HCT116 (cell line): ENCODE measurements around the gene RALB. TPM values are rescaled to one million over a fixed set of nuclear protein-coding genes. Genes with fewer than 3 reads are reported as not detected.

Source experiments
- ATAC-seq: fragments of 200-7000 bp; cut with Tn5 transposase; 2 replicates; pipeline ENCODE4 v1.9.1; 2020; ENCODE audit warnings: mild to moderate bottlenecking, moderate library complexity
- BruUV-seq: library from RNA; stranded (reverse); fragments of 400-500 nt; replicated peaks from 2 replicates; lab custom pipeline; 2021; lab: Mats Ljungman, UMichigan
- CTCF ChIA-PET: fragments of 300-600 bp; sonication (Branson Sonifier 250); formaldehyde crosslinking; loops from one replicate; lab custom pipeline; 2021; ENCODE audit warnings: antibody characterized with exemption; lab: Charles Lee
- POLR2A ChIA-PET: fragments of 300-600, 350-600 bp; sonication (Branson Sonifier 250); formaldehyde crosslinking; loops from one replicate; lab custom pipeline; 2021; ENCODE audit warnings: antibody characterized with exemption; lab: Charles Lee
- RAD21 ChIA-PET, 2 experiments: fragments of 300-600 bp; sonication (Branson Sonifier 250); formaldehyde crosslinking; loops; one replicate each; lab custom pipeline; 2023; ENCODE audit warnings: low total read pairs in 2 of 2; ENCODE audit not compliant: uncharacterized antibody in 2 of 2, unreplicated experiment in 2 of 2, low non-redundant PET in 1 of 2; lab: Charles Lee
- DNase-seq: peaks from one replicate; pipeline ENCODE4 v3.0.0-alpha.2; 2010; ENCODE audit warnings: low read depth, low spot score
- H2AFZ ChIP-seq: fragments of 200-600 bp; shearing (Covaris generic), sonication (generic); 2 replicates; pipeline ENCODE4 v1.6.1; 2017; ENCODE audit warnings: low read depth, mixed run types, mixed read lengths, antibody characterized with exemption, low read length; ENCODE audit not compliant: poor library complexity, severe bottlenecking
- H3K27ac ChIP-seq: 2 replicates; pipeline ENCODE4 v1.5.1; 2012; ENCODE audit warnings: low read depth, low read length
- H3K27me3 ChIP-seq: fragments of 200-600 bp; sonication (generic); 2 replicates; pipeline ENCODE4 v1.6.1; 2016; ENCODE audit warnings: mixed run types, low read length, mixed read lengths; ENCODE audit not compliant: insufficient read depth
- H3K36me3 ChIP-seq, 2 experiments: fragments of 200-500 bp in 1 of 2; fragments of 200-600 bp in 1 of 2; sonication (Bioruptor generic) in 1 of 2; sonication (generic) in 1 of 2; 2 replicates each; pipeline versions ENCODE4 v1.5.1 to v1.6.1; 2014 to 2016; ENCODE audit warnings: low read length in 2 of 2, inconsistent platforms in 1 of 2, mixed read lengths in 1 of 2, mixed run types in 1 of 2; ENCODE audit not compliant: insufficient read depth in 2 of 2, control insufficient read depth in 1 of 2
- H3K4me1 ChIP-seq, 2 experiments: fragments of 200-600 bp in 1 of 2; sonication (generic) in 1 of 2; 2 replicates each; pipeline versions ENCODE4 v1.5.1 to v1.6.1; 2012 to 2017; ENCODE audit warnings: low read length in 2 of 2, inconsistent platforms in 1 of 2, mild to moderate bottlenecking in 1 of 2, mixed read lengths in 1 of 2, mixed run types in 1 of 2, moderate library complexity in 1 of 2; ENCODE audit not compliant: insufficient read depth in 2 of 2, control insufficient read depth in 1 of 2
- H3K4me2 ChIP-seq: fragments of 200-600 bp; sonication (generic); 2 replicates; pipeline ENCODE4 v1.6.1; 2017; ENCODE audit warnings: mixed run types, low read length, mixed read lengths
- H3K4me3 ChIP-seq, 2 experiments: fragments of 200-600 bp in 1 of 2; sonication (generic) in 1 of 2; replicated peaks in 1 of 2; 2 replicates each; pipeline ENCODE4 v1.5.1; 2011 to 2016; ENCODE audit warnings: low read length in 2 of 2, control low read depth in 1 of 2, low read depth in 1 of 2, mild to moderate bottlenecking in 1 of 2, mixed read lengths in 1 of 2, mixed run types in 1 of 2
- H3K79me2 ChIP-seq: fragments of 200-600 bp; sonication (generic); 2 replicates; pipeline ENCODE4 v1.6.1; 2017; ENCODE audit warnings: mild to moderate bottlenecking, mixed run types, low read length, moderate library complexity, mixed read lengths; ENCODE audit not compliant: insufficient read depth
- H3K9ac ChIP-seq: fragments of 200-600 bp; sonication (generic); 2 replicates; pipeline ENCODE4 v1.6.1; 2016; ENCODE audit warnings: low read length, mixed read lengths
- H3K9me2 ChIP-seq: fragments of 200-600 bp; sonication (generic), shearing (Covaris generic); 2 replicates; pipeline ENCODE4 v1.6.1; 2017; ENCODE audit warnings: mixed run types, mild to moderate bottlenecking, moderate library complexity; ENCODE audit not compliant: insufficient read depth
- H3K9me3 ChIP-seq, 2 experiments: fragments of 200-500 bp in 1 of 2; fragments of 200-600 bp in 1 of 2; sonication (Bioruptor generic) in 1 of 2; sonication (generic) in 1 of 2; 2 replicates each; pipeline ENCODE4 v1.6.1; 2014 to 2017; ENCODE audit warnings: low read length in 2 of 2, mixed read lengths in 2 of 2, inconsistent platforms in 1 of 2, low read depth in 1 of 2, mild to moderate bottlenecking in 1 of 2, mixed run types in 1 of 2, moderate library complexity in 1 of 2; ENCODE audit not compliant: control insufficient read depth in 1 of 2, insufficient read depth in 1 of 2
- H4K20me1 ChIP-seq: fragments of 200-600 bp; sonication (generic), shearing (Covaris generic); 2 replicates; pipeline ENCODE4 v1.6.1; 2017; ENCODE audit warnings: mixed run types, mild to moderate bottlenecking, moderate library complexity; ENCODE audit not compliant: insufficient read depth
- CBX3 ChIP-seq: IDR thresholded peaks from 2 replicates; pipeline ENCODE4 v1.6.1; 2012; ENCODE audit warnings: low read depth
- CEBPB ChIP-seq: IDR thresholded peaks from 2 replicates; pipeline ENCODE4 v1.6.1; 2012; ENCODE audit warnings: low read depth
- ELF1 ChIP-seq: IDR thresholded peaks from 2 replicates; pipeline ENCODE4 v1.6.1; 2012; ENCODE audit warnings: low read depth, borderline replicate concordance
- FOSL1 ChIP-seq: IDR thresholded peaks from 2 replicates; pipeline ENCODE4 v1.6.1; 2012; ENCODE audit warnings: low read depth
- JUND ChIP-seq: IDR thresholded peaks from 2 replicates; pipeline ENCODE4 v1.6.1; 2012
- POLR2AphosphoS5 ChIP-seq: IDR thresholded peaks from 2 replicates; pipeline ENCODE4 v1.6.1; 2011; ENCODE audit warnings: mild to moderate bottlenecking, low read depth, low read length, moderate library complexity
- RAD21 ChIP-seq: IDR thresholded peaks from 2 replicates; pipeline ENCODE4 v1.6.1; 2012; ENCODE audit warnings: low read depth, mild to moderate bottlenecking
- SIN3A ChIP-seq: IDR thresholded peaks from 2 replicates; pipeline ENCODE4 v1.6.1; 2012; ENCODE audit warnings: low read depth
- TCF7L2 ChIP-seq: IDR thresholded peaks from 2 replicates; pipeline ENCODE4 v1.7.0; 2011; ENCODE audit warnings: borderline replicate concordance, inconsistent platforms; ENCODE audit not compliant: insufficient read depth, insufficient read length; ENCODE audit errors: extremely low read depth
- ZFX ChIP-seq: fragments of 450-650 bp; IDR thresholded peaks from 2 replicates; pipeline ENCODE4 v1.6.1; 2017
- intact Hi-C: fragments of 100-400 bp; cut with micrococcal nuclease; formaldehyde crosslinking; loops from 2 replicates; pipeline ENCODE4 v1.10.0; 2022
- total RNA-seq: library from RNA; stranded (reverse); gene quantifications from one replicate; pipeline ENCODE4 v1.2.1, GENCODE V29; 2021; ENCODE audit not compliant: unreplicated experiment
- TF ChIP-seq, protein P1 (sequence below): IDR thresholded peaks from 2 replicates; pipeline ENCODE4 v1.6.1; 2011; ENCODE audit warnings: mild to moderate bottlenecking, low read length, moderate library complexity; ENCODE audit not compliant: insufficient replicate concordance; ENCODE audit errors: extremely low read depth
- TF ChIP-seq, protein P2 (sequence below): IDR thresholded peaks from 2 replicates; pipeline ENCODE4 v1.6.1; 2012; ENCODE audit warnings: low read depth
- TF ChIP-seq, protein P3 (sequence below), 3 experiments: fragments of 200-600 bp in 1 of 3; sonication (generic) in 1 of 3; IDR thresholded peaks in 2 of 3; conservative IDR thresholded peaks in 1 of 3; 2 replicates each; pipeline ENCODE4 v1.5.1; 2012 to 2017; ENCODE audit warnings: low read depth in 2 of 3, low read length in 2 of 3, antibody characterized with exemption in 1 of 3, borderline replicate concordance in 1 of 3, control low read depth in 1 of 3, mild to moderate bottlenecking in 1 of 3, mixed read lengths in 1 of 3, mixed run types in 1 of 3, moderate library complexity in 1 of 3; ENCODE audit not compliant: insufficient read depth in 1 of 3
- TF ChIP-seq, protein P4 (sequence below): IDR thresholded peaks from 2 replicates; pipeline ENCODE4 v1.6.1; 2012
- TF ChIP-seq, protein P5 (sequence below): IDR thresholded peaks from 2 replicates; pipeline ENCODE4 v1.6.1; 2012

Gene RALB
- total RNA-seq, 1 experiment from 2014 or later: 42.8 TPM

DNA sequence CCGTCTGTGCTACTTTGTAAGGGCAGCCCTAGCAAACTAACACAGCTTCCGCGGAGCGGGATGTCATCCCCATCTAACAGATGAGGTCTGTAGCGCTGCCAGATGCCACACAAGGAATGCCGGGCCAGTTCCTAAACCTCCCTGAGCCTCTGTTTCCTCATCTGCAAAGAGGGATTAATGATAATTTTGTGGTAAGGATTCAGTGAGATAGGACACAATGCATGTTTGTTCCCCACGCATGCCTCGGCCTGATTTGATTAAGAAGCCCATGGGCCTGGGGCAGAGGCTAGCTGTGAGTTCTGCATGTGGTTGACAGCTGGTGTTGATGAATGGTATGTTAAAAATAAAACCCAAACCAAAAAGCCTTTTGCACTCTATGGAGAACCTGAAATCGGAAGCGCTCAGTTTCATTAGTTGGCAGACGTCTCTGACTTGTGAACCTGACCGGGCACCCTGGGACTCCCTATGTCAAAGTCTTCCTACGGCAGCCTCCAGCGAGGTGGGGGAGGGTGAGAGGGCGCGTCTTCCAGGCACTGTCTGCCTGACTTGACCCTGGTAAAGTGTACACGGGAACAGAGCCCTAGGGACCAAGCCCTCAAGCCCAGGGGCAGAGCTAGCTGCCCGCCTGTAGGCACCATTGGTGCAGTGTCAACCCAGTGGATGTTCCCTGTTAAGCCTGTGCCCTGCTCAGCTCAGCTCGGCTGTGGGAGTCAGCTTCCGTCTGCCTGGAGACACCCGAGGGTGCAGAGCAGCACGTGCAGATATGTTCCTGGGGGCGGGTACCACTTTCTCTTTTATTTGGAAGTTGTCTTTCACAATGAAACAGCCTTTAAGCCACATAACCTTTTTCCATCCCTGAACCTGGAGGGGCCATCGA is 78.5 kb downstream of the RALB start:
- DNase-seq (no peak), ATAC-seq (no peak)
- Histone ChIP-seq H3K4me3 (no peak overlapping the region), H2AFZ (no peak overlapping the region), H3K36me3 (no peaks in the 10 kb centered on the region), H3K9me3 (no peaks in the 10 kb centered on the region), H4K20me1 (no peaks in the 10 kb centered on the region), H3K27ac (no peak overlapping the region), H3K79me2 (no peaks in the 10 kb centered on the region), H3K9me2 (no peaks in the 10 kb centered on the region), H3K4me1 (no peaks in the 10 kb centered on the region), H3K4me2 (no peak overlapping the region), H3K27me3 (0 out of 2 replicates have a peak, but pooled peaks cover 3% of the 10 kb centered on the region), H3K9ac (no peak overlapping the region)
- no TSS peak for BruUV-seq
- intact Hi-C loops: no loop called here
- TF ChIP-seq, protein P1, sequence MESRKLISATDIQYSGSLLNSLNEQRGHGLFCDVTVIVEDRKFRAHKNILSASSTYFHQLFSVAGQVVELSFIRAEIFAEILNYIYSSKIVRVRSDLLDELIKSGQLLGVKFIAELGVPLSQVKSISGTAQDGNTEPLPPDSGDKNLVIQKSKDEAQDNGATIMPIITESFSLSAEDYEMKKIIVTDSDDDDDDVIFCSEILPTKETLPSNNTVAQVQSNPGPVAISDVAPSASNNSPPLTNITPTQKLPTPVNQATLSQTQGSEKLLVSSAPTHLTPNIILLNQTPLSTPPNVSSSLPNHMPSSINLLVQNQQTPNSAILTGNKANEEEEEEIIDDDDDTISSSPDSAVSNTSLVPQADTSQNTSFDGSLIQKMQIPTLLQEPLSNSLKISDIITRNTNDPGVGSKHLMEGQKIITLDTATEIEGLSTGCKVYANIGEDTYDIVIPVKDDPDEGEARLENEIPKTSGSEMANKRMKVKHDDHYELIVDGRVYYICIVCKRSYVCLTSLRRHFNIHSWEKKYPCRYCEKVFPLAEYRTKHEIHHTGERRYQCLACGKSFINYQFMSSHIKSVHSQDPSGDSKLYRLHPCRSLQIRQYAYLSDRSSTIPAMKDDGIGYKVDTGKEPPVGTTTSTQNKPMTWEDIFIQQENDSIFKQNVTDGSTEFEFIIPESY: no peak
- TF ChIP-seq, protein P2, sequence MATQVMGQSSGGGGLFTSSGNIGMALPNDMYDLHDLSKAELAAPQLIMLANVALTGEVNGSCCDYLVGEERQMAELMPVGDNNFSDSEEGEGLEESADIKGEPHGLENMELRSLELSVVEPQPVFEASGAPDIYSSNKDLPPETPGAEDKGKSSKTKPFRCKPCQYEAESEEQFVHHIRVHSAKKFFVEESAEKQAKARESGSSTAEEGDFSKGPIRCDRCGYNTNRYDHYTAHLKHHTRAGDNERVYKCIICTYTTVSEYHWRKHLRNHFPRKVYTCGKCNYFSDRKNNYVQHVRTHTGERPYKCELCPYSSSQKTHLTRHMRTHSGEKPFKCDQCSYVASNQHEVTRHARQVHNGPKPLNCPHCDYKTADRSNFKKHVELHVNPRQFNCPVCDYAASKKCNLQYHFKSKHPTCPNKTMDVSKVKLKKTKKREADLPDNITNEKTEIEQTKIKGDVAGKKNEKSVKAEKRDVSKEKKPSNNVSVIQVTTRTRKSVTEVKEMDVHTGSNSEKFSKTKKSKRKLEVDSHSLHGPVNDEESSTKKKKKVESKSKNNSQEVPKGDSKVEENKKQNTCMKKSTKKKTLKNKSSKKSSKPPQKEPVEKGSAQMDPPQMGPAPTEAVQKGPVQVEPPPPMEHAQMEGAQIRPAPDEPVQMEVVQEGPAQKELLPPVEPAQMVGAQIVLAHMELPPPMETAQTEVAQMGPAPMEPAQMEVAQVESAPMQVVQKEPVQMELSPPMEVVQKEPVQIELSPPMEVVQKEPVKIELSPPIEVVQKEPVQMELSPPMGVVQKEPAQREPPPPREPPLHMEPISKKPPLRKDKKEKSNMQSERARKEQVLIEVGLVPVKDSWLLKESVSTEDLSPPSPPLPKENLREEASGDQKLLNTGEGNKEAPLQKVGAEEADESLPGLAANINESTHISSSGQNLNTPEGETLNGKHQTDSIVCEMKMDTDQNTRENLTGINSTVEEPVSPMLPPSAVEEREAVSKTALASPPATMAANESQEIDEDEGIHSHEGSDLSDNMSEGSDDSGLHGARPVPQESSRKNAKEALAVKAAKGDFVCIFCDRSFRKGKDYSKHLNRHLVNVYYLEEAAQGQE: no peak
- TF ChIP-seq POLR2AphosphoS5: no peak
- no peak for TF ChIP-seq JUND
- TF ChIP-seq CEBPB: no peak
- TF ChIP-seq TCF7L2: no peak
- TF ChIP-seq SIN3A: no peak
- TF ChIP-seq ELF1: no peak
- TF ChIP-seq, protein P3, sequence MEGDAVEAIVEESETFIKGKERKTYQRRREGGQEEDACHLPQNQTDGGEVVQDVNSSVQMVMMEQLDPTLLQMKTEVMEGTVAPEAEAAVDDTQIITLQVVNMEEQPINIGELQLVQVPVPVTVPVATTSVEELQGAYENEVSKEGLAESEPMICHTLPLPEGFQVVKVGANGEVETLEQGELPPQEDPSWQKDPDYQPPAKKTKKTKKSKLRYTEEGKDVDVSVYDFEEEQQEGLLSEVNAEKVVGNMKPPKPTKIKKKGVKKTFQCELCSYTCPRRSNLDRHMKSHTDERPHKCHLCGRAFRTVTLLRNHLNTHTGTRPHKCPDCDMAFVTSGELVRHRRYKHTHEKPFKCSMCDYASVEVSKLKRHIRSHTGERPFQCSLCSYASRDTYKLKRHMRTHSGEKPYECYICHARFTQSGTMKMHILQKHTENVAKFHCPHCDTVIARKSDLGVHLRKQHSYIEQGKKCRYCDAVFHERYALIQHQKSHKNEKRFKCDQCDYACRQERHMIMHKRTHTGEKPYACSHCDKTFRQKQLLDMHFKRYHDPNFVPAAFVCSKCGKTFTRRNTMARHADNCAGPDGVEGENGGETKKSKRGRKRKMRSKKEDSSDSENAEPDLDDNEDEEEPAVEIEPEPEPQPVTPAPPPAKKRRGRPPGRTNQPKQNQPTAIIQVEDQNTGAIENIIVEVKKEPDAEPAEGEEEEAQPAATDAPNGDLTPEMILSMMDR (IDR thresholded peaks at IDR 0.05 in 2 of 3, conservative IDR thresholded peaks at IDR 0.05 in 1 of 3; ENCODE audit: borderline replicate concordance in 1 of 3, insufficient read depth in 1 of 3, low read depth in 2 of 3, low read length in 2 of 3): no peak
- TF ChIP-seq, protein P4, sequence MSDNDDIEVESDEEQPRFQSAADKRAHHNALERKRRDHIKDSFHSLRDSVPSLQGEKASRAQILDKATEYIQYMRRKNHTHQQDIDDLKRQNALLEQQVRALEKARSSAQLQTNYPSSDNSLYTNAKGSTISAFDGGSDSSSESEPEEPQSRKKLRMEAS: no peak
- no peak for TF ChIP-seq RAD21
- TF ChIP-seq ZFX: no peak
- TF ChIP-seq, protein P5, sequence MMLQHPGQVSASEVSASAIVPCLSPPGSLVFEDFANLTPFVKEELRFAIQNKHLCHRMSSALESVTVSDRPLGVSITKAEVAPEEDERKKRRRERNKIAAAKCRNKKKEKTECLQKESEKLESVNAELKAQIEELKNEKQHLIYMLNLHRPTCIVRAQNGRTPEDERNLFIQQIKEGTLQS: no peak
- TF ChIP-seq FOSL1: no peak
- no peak for TF ChIP-seq CBX3
- RAD21 ChIA-PET: no interaction called here
- POLR2A ChIA-PET: no interaction called here
- CTCF ChIA-PET: no interaction called here
